22Rv1 (cell line): ENCODE measurements around the gene HLF.

Experiments used
- H3K27ac ChIP-seq: fragments of 450-650 bp; 2 replicates; pipeline ENCODE4 v1.5.1; 2017
- CTCF ChIP-seq: fragments of 450-650 bp; IDR thresholded peaks from 2 replicates; pipeline ENCODE4 v1.5.1; 2017; ENCODE audit warnings: mild to moderate bottlenecking
- ZFX ChIP-seq: fragments of 450-650 bp; IDR thresholded peaks from 2 replicates; pipeline ENCODE4 v1.6.1; 2017; ENCODE audit warnings: antibody characterized with exemption, borderline replicate concordance

The HLF gene

GRCh38 chr17:55305321-55306087 is 40.7 kb downstream of the HLF start:
- no peak overlapping the region for H3K27ac ChIP-seq
- TF ChIP-seq CTCF (no peak), ZFX (no peak)

- TF ChIP-seq ZFX (no peak), CTCF (no peak)
- H3K27ac ChIP-seq, result no peak overlapping the region
These were observed 43.1 kb downstream of the HLF start for GRCh38 chr17:55307879-55308278.

- no peak overlapping the region for H3K27ac ChIP-seq
- TF ChIP-seq CTCF (no peak), ZFX (no peak)
These were observed 44.0 kb downstream of the HLF start for GRCh38 chr17:55308613-55309391.

- H3K27ac ChIP-seq, result no peak overlapping the region
- TF ChIP-seq ZFX, result no peak
- no peak for TF ChIP-seq CTCF
These were observed 47.1 kb downstream of the HLF start for GRCh38 chr17:55311767-55312375.

GRCh38 chr17:55312852-55313251 is 48.1 kb downstream of the HLF start:
- TF ChIP-seq ZFX (no peak), CTCF (no peak)
- no peak overlapping the region for H3K27ac ChIP-seq

- H3K27ac ChIP-seq, result no peak overlapping the region
- TF ChIP-seq CTCF, result no peak
- no peak for TF ChIP-seq ZFX
These were observed 49.5 kb downstream of the HLF start for GRCh38 chr17:55314061-55314783.
